Neural cell (in vitro differentiated cells): ENCODE data around the gene PXMP2.

ENCODE experiments used
- EP300 ChIP-seq: fragments of 450-650 bp; conservative IDR thresholded peaks from 2 replicates; pipeline ENCODE4 v1.6.1; 2014; ENCODE audit warnings: antibody characterized with exemption, mild to moderate bottlenecking, moderate library complexity; ENCODE audit not compliant: poor library complexity, severe bottlenecking
- POLR2AphosphoS5 ChIP-seq: IDR thresholded peaks from 2 replicates; pipeline ENCODE4 v1.6.1; 2012
- TF ChIP-seq, protein P1 (sequence below): fragments of 450-650 bp; IDR thresholded peaks from 2 replicates; pipeline ENCODE4 v1.5.1; 2014; ENCODE audit warnings: antibody characterized with exemption, mild to moderate bottlenecking, moderate library complexity; ENCODE audit not compliant: poor library complexity, severe bottlenecking

DNA sequence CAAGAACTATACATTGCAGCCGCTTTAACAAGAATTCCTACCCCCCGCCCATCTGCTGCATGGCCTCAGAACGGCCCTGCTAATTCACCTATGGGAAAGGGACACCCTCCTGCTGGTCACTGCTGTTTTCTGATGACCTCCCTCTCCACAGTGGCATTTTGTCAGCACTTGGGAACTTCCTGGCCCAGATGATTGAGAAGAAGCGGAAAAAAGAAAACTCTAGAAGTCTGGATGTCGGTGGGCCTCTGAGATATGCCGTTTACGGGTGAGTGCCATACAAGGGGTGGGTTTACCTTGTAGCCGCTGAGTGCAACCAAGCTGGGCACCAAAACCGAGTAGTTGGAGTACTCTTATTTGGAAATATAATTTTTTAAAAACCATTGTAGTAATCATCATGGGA is 2.7 kb downstream of the PXMP2 start:
- TF ChIP-seq EP300 (no peak), POLR2AphosphoS5 (no peak)
- TF ChIP-seq, protein P1, sequence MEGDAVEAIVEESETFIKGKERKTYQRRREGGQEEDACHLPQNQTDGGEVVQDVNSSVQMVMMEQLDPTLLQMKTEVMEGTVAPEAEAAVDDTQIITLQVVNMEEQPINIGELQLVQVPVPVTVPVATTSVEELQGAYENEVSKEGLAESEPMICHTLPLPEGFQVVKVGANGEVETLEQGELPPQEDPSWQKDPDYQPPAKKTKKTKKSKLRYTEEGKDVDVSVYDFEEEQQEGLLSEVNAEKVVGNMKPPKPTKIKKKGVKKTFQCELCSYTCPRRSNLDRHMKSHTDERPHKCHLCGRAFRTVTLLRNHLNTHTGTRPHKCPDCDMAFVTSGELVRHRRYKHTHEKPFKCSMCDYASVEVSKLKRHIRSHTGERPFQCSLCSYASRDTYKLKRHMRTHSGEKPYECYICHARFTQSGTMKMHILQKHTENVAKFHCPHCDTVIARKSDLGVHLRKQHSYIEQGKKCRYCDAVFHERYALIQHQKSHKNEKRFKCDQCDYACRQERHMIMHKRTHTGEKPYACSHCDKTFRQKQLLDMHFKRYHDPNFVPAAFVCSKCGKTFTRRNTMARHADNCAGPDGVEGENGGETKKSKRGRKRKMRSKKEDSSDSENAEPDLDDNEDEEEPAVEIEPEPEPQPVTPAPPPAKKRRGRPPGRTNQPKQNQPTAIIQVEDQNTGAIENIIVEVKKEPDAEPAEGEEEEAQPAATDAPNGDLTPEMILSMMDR, result no peak
